ENCODE measurements around the gene SULT1E1. TPM values are rescaled to one million over a fixed set of nuclear protein-coding genes. Genes with fewer than 3 reads are reported as not detected.
"Not testable (repeated sequence)": the region's sequence is repeated elsewhere in the genome, so short reads cannot be mapped to it uniquely, and the experiment has no call there.

The SULT1E1 gene
- polyA plus RNA-seq, 12 donors = 21.1 to 160 (median 38.2) TPM; not detected in 1

DNA sequence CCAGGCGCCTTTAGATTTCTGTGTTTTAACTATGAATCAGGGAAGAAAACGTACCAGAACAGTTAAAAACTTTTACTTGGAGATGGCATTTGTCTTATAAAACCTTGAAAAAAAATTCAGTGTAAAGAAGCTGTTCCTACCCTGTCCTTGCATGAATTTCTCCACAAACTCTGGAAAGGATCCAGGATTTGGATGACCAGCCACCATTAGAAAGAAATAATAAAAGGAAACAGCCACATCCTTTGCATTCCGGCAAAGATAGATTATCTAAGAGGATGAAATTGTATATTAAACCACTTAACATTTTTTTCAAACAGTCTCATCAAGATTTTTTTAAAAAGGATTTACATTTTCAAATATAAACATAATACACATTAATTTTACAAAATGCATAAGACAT, 10.6 kb downstream of the SULT1E1 start:
- no peak for DNase-seq

DNA sequence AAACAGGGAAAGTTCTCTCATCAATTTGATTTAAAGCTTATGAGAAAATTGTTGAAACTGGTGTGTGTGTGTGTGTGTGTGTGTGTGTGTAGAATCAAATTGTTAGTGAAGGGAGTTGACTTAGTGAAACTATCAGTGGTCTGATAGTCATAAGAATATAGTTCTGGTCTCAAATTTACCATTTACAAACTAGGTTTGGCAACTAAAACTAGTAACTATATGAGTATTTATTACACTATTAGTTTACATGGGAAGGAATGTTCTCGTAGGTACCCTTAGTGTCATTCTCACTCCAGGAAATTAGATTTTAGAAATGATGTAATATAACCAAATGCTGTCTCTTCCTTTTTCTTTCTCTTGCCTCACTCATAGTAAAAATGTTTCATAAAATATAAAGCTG, 11.9 kb downstream of the SULT1E1 start:
- DNase-seq = no peak

DNA sequence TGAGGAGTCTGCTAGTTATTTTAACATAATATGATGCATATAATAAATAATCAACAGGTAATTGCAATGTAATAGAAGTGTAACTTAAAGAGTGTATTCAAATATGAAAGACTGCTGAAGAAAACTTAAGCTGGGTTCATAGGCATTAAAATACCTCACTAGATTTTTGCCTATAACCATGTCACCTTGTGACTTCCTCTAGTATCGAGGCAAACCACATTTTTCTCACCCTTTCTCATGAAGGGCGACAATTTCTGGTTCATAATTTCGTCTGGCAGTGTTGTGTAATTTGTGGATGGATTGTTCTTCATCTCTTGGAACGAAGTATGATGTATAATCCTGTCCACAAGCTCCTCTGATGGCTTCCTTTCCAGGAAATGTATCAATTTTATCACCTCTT, 16.0 kb downstream of the SULT1E1 start:
- no peak for DNase-seq

DNA sequence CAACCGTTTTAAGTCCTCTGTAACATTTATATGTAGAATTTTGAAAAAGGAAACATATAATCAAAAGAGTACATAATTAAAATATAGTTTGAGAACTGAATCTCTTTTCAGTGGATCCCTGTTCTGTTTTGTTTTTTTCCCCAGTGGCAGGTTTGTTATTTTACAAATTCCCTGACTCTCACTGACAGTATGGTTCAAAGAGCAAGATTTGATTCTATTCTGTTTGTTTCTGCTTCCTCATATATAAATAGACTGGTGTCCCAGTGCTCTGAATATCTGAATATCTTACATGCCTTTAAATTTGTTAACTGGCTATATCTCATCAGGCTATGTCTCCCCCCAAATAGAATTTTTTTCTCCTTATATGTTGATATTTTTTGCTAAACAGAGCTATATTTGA, 16.6 kb downstream of the SULT1E1 start:
- no peak for DNase-seq

DNA sequence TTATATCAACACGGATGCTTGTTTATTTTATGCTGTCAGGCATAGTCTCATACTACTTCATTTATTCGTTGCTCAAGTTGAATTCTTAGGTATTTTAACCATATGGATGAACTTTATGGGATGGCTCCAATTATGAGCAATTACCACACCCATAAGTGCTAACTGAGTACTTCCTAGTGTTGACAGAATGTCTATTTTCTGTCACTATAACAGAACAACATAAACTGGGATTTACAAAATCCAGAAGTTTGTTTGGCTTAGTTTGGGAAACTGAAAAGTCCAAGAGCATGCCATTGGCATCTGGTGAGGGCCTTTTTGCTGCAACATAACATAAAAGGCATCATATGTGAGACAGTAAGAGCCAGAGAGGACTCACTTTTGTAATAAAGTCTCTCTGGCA, 21.0 kb downstream of the SULT1E1 start:
- DNase-seq = no peak

DNA sequence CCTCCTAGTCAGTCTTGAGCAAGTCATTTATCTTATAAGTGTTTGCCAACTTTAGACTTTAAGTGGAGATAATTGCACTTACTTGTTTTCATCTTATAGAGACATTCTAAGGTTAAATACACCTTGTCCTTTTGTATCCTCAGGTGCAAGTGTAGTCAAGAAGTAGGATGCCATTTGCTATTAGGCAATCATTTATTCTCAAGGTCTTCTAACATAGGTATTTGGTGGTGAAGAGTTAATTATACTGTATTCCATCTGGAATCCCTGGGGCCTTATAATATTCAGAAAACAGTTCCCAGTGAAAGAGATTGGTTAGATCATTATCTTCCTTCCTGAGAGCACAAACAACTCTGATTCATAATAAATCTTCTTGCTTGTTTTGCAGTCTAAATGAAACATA, 23.7 kb downstream of the SULT1E1 start:
- no peak for DNase-seq

DNA sequence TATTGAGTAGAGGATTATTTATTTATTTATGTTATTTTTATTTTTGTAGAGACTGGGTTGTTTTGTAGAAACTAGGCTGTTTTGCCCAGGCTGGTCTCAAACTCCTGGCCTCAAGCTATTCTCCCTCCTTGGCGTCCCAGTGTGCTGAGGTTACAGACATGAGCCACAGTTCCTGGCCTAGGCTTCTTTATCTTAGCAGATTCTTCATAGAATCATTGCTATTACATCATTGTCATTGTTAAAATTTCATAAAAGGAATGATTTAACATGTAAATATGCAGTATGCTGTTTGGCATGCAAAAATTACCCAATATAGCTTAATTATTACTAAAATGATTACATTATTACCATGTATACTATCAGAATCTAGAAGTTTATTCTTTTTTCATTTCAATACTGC, 24.2 kb downstream of the SULT1E1 start:
- no peak for DNase-seq

DNA sequence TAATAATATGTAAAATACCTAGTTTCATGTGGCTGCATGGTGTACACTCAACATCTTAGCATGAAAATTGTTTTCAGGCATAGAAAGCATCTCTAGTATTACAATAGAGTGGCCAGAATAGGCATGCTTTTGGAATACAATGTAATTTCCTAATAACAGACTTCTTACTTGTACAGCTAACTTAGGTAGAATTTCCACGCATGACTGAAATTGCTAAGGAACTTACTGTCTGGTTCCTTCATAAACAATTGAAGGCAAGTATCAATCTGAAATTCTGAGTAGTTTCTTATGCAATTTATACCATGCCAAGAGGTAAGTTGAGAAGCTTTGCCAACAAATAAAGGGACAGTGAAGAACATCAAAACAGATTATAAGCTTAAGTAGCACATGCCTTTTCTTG, 26.7 kb downstream of the SULT1E1 start:
- no peak for DNase-seq

DNA sequence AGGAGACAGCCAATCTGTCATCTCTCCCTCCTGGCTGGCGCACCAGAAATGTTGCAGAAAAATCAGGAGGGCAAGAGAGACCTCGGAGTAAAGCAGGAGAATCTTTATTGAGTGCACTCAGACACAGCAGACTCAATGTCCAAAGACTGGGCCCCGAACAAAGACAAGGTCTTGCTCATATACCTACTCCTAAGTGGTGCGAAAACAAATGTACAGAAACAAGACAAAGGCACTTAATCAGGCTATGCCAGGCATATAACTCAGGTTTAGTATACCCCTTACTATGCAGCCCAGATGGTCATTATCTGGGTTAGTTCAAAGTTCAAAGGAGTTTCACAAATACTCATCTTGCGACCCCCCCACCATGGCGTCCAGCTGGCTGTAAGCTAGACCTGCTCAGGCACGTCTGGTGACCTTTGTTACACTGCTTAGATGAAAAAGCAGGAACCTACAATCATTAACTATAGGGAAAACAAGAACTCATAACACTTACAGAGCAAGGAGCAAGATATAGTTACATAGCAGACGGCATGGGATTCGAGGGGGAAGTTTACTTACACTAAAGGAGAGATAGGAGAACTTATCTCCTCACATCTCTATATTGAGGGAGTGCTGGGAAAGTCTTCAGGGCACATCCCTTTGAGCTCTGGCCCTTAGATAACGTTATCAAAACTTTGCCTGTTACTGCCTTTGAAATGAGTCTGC, 27.5 kb downstream of the SULT1E1 start:
- DNase-seq = no peak

DNA sequence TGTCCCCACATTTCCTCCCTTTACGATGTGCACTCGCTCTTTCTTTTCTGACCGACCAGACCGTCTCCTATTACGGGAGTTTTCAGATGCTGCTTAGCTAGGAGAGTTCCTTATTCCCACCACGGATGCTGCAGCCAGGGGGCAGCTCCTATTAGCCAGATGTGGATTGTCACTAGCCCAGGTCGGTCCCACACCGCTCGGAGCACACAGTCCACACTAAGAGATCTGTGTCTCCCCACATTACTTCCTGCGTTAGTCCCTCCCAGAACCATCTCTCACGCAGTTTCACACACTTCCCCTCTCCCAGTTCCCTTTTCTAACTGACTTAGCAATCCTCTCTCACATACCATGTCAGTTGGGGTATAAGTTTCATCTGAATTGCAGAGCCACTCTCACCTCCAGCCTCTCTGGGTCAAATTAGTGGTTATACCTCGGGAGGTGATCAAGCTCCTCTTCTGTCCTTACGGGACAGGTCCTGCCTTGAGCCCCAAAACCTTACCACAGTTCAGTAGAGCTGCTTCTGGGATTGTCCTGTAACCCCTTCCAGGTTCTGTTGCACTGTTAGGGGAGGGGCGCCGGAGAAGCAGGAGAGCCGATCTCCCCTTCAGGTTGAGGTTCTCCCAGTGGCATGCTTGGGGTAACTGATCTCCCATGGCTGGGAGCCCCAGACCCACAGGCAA, 28.2 kb downstream of the SULT1E1 start:
- DNase-seq = no peak

DNA sequence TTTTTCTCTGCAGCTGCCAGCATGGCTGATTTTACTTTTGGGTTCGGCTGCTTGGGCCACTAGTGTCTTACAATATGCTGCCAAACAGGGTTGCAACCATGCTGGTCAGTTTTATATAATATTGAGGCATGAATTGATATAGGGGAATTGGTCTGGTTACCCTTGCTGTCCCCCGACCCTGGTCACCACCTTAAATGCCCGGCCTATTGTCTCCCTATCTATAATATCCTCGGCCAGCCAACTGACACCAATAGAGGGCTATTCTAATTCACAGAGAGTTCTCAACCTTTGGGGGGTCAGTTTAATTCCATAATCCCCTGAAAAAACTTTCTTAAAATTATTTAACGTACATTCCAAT, 28.7 kb downstream of the SULT1E1 start:
- DNase-seq = no peak

DNA sequence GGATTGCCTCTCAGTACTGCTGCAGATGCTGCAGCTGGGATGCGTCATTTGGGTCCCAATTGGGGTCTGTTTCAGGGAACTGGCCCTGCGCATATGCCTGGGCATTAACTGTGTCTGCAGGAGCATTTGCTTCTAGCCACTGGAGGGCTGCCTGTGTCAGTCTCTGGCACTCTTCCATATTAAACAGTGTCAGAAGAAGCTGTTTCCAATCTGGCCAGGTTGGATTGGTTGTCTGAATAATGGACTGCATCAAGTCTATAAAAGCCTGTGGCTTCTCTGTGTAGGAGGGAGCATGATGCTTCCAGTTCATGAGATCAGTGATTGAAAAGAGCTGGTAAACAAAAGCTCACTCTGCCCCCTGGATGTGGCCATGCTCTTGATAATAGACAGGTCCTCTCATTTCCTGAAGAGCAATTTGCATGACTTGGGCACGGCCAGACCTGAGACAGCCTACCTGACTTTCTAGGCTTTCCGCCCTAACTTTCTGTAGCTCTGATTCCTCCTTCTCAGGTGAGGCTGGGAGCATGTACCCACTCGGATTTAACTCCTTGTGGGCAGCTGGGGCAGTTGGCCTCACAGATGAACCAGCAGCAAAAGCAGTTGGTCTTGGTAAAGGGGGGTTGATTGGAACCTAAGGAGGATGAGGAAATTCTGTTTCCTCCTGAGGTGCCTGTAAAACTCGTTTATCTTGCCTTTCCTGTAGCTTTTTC, 29.2 kb downstream of the SULT1E1 start:
- no peak for DNase-seq

DNA sequence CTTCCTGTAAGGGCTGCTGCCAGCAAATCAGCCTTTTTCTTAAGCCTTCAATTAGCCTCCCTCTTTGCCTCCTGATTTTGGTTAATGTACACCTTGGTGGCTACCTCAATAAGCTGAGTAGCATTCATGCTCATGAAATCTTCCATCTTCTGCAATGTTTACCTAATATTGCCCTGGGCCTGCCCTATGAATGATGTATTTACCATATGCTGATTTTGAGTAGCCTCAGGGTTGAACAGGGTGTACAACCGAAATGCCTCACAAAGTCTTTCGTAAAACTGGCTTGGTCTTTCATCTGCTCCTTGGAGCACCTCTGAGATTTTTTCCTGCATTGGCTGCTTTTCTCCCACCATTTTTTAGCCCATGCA, 29.8 kb downstream of the SULT1E1 start:
- no peak for DNase-seq

DNA sequence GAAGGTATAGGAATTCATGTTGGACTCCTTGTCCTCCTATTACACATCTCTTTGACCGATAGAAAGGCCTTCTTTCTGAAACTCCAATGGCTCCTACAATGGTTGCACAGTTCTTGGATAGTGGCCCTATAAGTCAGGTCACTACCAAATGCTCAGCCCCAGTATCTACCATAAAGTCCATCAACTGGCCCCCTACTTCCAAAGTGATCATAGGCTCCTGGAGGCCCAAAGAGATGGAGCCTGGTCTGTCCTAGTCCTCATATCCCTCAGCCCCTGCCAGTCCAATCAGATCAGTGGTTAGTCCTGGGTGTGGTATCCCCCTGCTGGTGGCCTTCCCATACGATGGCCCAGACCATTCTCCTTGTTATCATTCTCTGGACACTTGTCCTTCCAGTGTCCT, 30.3 kb downstream of the SULT1E1 start:
- DNase-seq = no peak

DNA sequence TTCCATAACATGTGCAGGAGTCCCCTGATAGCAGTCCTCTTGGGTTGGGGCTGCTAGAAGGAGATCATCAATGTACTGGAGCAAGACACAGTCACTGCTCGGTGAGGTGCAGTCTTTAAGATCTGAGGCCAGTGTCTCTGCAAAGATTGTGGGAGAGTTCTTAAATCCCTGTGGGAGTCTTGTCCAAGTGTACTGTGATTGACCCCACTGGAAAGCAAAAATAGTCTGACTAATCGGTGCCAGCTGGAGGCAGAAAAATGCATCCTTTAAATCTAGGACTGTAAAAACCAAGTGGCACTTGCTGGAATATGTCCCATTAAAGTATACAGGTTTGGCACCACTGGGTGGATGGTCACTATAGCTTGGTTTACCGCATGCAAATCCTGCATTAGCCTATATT, 31.1 kb downstream of the SULT1E1 start:
- DNase-seq = no peak

DNA sequence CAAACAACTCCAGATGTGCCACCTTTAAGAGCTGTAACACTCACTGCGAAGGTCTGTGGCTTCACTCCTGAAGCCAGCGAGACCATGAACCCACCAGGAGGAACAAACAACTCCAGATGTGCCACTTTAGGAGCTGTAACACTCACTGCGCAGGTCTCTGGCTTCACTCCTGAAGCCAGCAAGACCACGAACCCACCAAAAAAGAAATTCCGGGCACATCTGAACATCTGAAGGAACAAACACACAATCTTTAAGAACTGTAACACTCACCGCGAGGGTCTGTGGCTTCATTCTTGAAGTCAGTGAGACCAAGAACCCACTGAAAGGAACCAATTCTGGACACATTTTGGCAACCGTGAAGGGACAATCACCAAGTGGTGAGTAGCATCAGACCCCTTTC, 34.9 kb downstream of the SULT1E1 start:
- DNase-seq = not testable (repeated sequence)

DNA sequence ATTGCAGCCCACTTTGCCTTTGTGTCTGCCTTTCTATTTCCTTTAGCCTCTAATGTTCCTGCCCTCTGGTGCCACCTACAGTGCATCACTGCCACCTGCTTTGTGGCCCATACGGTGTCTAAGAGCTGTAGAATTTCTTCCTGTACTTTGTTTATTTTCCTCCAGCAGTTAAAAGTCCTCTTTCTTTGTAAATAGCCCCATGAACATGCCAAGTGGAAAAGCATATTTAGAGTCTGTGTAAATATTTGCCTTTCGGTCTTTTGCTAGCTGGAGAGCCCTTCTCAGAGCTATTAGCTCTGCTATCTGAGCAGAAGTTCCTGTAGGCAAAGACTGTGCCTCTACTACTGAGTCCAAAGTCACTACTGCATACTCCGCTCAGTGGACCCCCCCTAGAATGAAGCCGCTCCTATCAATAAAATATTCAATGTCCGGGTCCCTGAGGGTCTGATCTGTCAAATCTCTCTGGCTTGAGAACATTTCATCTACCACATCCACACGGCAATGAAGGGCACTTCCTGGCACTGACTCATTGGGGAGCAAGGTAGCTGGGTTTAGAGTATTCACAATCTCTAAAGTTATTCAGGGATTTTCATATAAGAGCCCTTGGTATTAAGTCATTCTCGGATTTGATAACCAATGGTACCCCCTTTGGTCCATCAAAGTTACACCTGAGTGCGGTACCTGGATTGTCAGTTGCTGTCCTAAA, 36.3 kb downstream of the SULT1E1 start:
- DNase-seq = no peak

DNA sequence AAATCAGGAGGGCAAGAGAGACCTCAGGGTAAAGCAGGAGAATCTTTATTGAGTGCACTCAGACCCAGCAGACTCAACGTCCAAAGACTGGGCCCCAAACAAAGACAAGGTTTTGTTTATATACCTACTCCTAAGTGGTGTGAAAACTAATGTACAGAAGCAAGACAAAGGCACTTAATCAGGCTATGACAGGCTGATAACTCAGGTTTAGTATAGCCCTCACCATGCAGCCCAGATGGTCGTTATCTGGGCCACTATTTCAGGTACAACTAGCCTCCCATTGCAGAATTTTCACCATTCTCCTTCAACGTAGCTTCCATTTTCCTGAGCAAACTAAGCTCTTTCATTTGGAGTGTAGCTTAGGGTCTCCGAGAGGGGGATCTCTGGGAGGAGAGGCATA, 36.9 kb downstream of the SULT1E1 start:
- no peak for DNase-seq

DNA sequence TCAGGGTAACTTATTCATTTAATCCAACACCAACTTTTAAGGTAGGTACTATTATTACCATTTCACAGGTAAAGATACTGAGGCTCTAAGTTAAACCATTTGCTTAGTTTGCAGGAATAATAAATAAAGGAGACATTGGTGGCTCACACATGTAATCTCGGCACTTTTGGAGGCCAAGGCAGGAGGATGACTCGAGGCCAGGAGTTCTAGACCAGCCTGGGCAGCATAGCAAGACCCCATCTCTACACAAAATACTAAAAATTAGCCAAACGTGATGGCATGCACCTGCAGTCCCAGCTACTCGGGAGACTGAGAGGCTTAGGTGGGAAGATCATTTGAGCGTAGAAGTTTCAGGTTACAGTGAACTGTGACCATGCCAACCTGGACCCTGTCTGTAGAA, 37.7 kb downstream of the SULT1E1 start:
- DNase-seq = no peak

DNA sequence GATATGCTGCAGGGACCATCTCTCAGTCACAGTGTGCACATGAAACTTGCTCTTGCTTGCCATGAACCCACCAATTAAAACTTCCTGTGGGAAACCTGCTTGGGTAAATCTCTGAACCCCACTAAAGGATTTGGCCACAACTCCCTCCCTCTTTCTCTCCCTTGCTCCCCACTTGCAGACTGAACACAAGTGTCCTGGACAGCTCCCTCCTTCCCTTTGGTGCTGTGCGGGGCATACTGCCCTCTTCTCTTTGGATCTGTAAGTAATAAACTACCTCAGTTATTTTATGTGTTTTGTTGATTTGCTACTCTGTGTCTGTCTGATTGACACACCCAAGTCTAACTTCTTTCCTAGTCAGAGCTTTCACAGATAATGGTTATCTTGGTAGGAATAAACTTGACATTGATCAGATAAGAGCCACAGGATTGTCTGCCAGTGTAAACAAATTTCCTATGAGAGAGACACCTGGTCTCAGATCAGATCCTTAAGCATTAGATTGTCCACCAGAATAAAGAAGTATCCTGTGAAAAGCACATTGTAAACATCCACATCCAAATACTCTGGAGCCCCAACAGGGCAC, 41.8 kb downstream of the SULT1E1 start:
- no peak for DNase-seq

DNA sequence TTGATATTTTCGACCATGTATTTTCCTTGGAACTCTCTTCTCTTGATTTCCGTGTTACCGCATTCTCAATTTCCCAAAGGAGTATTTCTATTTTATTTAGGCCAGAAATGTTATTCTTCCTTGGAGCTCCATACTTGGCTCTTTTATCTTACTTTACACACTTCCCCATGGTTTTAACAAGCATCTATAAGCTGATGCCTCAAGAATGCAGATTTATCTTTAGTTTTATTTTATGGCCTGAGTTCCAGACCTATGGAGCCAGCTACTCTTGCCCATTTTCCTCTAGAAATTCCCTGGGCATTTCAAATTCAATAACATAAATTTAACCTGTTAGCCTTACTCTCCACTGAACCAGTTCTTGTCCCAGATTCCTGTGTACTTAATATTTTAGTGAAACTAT, 43.7 kb downstream of the SULT1E1 start:
- peak; percentile 71 for DNase-seq

DNA sequence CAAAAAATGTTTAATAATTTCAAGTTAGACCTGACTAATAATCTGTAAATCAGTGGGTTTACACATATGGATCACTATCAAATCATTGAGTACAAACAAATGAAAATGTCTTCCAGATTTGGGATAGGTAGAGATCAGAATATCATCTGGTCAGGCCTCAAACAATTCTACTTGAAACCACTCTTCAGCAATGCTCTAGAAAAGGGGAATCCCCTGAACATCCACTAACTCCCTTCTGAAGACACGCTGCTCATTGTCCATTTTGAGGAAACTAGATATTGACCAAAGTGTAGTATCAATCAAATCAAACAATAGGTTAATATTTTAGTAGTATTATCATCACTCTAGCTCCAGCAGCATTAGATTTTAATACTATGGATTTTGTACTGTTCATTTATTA, 46.3 kb downstream of the SULT1E1 start:
- no peak for DNase-seq

Data from muscle of arm (tissue), 12 donors.